ENCODE results near the gene SGSH.

SGSH gene

DNA sequence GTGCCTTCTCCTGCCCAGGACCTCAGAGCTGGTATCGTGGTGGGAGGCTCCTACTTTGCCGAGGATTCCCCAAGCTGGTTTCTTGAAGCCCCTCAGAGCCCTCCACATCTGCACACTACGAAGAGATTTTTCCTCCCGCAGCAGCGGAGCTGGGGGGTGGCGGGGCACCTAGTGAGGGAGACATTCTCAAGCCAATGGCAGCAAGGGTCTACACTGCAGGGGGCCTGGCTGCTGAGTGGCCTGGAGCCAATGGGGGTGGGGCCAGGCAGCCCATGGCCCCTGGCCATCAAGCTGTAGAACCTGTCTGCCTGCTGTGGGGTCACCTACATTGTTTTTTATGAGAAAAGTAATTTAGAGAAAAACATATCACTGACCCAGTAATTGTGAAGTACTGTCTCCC, 5.1 kb upstream of the SGSH start:
- no peak for DNase-seq

DNA sequence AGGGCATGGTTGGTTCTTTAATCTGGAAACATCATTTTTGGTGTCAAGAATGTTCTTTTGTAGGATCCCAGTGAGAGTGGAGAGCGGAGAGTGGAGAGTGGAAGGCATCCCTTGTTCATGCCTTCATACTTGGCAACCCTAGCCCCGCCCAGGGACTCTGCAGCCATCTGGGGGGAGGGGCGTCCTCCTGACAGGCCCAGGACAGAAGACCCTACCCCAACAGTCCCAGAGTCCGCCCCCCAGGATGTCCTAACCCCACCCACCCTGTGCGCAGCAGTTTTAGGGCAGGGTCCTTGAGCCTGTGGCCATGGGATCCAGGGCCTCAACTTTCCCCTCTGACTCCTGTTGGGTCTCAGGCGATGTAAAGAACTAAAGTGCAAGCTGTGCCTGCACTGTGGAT, 4.5 kb upstream of the SGSH start:
- DNase-seq: no peak

DNA sequence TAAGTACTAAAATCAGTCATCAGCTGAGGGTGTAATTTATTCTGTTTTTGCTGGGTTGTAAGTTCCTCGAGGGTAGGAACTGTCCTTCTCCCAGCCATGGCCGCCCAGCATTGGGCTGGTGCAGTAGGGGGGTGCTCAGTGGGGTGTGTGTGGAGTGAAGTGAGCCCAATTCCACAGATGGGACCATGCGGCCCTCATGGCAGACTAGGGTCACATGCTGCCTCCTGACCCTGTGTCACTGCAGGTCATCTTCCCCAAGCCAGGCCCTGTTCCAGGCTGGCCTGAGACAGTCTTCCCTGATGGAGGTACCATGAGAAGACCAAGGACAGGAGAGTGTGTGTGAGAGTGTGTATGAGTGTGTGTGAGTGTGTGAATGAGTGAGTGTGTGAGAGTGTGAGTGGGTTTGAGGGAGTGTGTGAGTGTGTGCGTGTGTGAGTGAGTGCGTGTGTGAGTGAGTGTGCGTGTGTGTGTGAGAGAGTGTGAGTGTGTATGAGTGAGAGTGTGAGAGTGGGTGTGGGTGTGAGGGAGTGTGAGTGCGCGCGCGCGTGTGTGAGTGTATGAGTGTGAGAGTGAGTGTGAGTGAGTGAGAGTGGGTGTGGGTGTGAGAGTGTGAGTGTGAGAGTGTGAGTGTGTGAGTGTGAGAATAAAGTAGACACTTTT, 3.8 kb upstream of the SGSH start:
- DNase-seq: no peak

DNA sequence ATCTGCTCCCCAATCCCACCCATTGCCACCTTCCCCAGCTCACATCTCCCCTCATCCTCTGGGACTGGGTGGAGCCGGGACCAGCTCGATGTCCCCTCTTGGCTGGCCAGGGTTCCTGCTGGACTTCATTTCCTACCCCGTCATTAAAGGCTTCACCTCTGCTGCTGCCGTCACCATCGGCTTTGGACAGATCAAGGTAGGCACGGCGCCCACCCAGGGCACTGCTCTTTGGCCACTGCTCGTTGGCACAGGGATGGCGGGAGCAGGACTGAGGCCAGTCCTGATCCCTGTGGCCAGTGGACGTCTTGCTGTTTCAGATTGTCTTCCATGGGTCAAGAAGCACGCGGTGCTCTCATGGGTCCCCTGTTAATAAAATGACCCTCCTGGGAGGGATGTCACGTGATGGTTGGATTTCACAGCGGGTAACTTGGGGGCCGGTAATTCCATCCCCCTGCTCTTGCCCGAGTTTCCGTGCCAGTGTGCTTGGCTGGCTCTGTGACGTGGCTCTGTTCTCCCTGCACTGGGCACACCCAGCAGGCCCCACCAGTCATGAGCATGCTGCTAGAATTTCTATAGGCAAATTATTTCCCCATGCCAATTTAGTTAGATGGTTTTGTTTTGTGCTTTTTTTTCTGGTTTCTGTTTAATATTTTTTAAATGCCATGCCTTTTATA, 3.1 kb upstream of the SGSH start:
- DNase-seq: no peak

DNA sequence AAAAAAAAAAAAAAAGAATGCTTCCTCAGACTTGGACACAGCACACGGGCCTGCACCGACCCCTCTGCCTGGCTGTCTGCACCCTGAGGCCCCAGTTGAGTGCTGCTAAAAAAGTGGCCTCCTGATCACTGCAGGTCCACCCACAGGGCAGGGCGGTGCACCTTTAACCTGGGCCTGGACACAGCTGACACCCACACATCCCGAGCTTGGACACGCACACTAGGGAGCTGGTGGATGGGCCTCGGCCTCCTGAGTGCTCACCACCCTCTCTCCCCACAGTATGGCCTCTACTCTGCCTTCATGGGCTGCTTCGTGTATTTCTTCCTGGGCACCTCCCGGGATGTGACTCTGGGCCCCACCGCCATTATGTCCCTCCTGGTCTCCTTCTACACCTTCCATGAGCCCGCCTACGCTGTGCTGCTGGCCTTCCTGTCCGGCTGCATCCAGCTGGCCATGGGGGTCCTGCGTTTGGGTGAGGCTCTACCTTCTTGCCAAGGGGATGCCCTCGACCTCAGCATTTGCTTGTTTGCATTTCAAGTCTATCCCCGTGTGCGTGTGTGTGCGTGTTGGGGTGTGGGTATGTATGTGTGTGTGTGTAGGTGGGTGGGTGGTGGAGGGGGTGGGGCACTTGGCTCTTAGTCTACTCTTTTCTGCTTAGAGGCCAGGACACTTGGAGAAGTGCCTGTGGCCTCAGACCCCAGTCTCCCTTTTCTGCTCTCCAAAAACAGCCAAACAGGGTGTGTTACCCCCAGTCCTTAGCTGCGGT, 2.4 kb upstream of the SGSH start:
- DNase-seq: no peak

DNA sequence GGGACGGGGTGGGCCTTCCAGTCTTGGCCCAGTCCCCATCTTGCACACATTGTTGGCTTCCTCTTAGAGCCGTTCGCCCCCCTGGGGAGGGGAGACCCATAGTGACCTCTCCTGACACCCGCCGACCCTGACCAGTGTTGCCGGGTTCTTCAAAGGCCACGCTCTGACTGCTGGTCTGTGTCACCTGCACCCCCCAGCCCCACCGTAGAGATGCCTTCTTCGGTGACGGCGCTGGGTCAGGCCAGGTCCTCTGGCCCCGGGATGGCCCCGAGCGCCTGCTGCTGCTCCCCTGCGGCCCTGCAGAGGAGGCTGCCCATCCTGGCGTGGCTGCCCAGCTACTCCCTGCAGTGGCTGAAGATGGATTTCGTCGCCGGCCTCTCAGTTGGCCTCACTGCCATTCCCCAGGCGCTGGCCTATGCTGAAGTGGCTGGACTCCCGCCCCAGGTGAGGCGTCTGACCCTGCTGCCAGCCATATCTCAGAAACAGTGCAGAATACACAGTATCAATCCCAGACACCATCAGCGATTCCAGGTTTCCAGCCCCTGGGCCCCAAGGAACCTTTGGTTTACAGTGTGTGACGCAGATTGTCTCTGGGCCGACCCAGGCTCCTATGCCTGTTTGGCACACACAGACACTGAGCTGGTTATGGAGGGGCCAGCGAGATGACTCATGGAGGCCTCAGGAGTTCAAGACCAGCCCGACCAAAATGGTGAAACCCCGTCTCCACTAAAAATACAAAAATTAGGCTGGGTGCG, 1.4 kb upstream of the SGSH start:
- no peak for DNase-seq

DNA sequence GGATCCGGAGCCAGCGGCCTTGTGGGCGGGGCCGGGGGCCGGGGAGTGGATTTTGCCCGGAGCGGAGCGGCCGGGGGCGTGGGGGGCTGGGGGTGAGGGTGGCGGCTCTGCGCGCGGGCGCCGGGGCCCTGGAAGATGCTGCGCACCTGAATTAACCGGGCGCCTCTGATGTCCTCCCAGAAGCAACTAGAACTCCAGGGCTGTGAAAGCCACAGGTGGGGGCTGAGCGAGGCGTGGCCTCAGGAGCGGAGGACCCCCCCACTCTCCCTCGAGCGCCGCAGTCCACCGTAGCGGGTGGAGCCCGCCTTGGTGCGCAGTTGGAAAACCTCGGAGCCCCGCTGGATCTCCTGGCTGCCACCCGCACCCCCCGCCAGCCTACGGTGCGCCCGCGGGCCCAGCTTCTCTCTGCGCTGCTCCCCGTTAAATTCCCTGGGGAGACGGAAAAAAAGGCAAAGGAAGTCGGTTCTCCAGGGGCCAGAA, 643 bp upstream of the SGSH start:
- DNase-seq: no peak

DNA sequence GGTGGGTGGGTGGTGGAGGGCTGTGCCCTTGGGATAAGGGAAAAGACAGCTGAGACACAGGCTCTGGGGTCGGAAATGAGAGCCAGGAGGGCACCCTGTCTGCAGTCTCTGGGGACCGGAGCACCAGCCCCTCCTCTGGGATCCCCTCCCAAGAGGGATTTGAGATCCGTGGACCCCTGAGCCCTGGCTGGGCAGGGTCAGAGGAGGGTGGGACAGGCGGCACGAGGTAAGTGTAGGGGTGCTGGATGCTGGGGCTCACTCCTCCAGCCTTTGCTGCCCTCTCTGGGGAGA, 425 bp downstream of the SGSH start:
- DNase-seq: no peak

DNA sequence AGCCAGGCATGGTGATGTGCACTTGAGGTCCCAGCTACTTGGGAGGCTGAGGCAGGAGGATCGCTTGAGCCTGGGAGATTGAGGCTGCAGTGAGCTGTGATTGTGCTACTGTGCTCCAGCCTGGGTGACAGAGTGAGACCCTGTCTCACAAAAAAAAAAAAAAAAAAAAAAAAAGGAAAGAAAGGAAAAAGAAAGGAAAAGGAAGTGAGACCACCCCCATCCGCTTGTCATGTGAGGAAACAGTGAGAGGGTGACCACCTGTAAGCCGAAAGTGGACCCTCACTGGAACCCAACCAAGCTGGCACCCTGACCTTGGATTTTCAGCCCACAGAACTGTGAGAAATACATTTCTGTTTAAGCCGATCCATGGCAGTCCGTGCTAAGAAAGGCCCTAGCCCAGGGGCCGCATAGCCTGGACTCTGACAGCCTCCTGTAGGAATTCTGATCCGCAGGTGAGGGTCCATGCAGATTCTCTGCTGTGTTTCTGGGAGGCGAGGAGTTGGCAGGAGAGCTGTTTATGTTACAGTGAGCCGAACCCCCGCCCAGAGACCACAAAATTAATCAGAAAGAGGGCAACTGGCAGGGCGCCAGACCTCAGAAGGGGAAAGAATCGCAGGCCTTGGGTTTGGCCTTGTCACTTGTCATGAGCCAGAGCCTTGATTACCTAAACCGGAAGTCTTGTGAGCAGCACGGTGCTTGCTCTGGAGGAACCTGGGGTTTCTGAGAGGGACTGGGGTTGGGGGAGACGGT, 945 bp downstream of the SGSH start:
- peak; percentile 88 for DNase-seq

DNA sequence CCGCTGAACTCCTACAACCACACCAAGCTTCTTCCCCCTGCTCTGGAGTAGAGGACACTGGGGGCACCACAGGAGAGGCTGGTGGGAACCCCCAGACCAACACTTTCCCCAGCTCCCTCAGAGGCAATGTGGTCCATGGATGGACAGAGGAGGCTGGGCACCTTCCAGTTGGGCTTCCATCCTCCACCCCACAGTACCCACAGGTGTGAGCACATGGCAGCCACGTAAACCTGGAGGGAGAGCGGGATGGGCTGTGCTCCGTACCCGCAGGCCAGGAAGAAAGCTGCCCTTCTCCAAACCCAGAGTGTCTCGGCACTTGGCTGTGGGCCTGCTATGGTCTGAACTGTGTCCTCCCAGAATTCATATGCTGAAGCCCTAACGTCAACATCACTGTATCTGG, 1.7 kb downstream of the SGSH start:
- no peak for DNase-seq

DNA sequence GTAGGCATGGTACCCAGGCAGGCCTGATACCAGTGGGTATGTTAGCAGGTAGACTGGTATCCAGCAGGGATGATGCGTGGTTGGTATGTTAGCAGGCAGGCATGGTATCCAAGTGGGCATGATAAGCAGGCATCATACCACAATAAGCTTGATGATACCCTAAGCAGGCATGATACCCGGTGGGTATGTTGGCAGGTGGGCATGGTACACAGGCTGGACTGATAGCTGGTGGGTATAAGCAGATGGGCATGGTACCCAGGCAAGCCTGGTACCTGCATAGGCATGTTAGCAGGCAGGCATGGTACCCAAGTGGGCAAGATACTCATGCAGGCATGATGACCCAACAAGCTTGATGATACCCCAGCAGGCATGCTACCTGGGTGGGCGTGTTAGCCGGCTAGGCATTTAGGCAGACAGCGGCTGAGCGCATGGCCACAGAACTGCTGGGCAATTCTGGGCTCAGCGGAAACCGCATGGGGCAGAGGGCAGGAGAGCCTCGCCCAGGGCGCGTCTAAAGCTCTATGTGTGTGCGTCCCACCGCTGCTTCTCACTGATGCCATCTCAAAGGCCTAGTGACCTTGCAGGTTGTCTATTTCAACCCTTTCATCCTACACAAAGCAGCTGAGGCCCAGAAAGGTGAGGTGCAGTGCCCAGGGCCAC, 2.3 kb downstream of the SGSH start:
- DNase-seq: no peak

DNA sequence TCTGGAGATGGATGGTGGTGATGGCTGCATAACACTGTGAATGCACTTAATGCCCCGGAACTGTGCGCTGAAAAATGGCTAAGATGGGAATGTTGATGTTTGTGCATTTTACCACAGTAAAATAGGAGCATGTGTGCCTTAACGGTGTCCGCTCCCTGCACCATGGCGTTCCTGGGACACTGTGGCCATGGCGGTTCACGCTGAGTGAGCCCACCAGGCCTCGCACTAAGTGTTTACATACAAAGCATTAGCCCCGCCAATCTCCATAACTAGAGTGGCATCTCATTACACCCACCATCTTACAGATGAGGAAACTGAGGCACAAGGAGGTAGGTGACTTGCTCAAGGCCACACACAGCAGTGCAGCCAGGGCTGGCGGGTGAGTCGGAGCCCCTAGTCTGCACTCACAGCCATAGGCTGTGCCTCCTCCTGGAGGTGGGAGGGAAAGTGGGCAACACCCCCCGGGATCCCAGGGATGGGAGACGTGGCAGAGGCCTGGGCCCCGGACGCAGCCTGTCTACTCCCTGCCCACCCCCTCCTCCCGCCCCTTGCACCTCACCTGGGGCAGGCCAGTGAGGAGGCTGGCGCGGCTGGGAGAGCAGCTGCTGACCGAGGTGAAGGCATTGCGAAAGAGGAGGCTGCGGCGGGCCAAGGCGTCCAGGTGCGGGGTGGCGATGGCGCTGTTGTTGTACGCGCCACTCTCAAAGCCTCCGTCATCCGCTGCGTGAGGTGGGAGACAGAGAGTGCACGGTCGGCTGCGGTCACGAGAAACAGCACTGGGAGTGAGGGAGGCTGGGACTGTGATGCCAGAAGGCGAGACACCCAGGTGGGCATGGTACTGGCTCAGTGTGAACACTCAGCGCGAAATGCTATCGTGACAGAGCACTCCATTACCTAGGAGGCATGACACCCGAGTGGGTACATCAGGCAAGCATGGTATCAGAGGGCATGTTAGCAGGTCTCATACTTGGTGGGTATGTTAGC, 3.4 kb downstream of the SGSH start:
- no peak for DNase-seq

DNA sequence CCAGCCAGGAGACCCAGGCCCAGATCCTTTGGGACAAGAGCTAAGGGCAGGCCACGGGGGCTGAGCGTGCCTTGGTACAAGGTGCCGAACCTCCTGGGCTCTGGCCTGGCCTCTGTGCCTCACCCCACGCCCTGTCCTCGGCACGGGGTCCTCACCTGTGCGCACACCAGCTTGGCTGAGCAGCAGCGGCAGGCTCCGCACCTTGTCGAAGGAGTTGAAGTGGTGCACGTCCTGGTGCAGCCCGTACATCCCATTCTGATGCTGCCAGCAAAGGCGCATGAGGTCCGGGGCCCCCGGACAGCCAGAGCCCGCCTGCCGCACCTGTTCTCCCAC, 5.3 kb downstream of the SGSH start:
- no peak for DNase-seq

DNA sequence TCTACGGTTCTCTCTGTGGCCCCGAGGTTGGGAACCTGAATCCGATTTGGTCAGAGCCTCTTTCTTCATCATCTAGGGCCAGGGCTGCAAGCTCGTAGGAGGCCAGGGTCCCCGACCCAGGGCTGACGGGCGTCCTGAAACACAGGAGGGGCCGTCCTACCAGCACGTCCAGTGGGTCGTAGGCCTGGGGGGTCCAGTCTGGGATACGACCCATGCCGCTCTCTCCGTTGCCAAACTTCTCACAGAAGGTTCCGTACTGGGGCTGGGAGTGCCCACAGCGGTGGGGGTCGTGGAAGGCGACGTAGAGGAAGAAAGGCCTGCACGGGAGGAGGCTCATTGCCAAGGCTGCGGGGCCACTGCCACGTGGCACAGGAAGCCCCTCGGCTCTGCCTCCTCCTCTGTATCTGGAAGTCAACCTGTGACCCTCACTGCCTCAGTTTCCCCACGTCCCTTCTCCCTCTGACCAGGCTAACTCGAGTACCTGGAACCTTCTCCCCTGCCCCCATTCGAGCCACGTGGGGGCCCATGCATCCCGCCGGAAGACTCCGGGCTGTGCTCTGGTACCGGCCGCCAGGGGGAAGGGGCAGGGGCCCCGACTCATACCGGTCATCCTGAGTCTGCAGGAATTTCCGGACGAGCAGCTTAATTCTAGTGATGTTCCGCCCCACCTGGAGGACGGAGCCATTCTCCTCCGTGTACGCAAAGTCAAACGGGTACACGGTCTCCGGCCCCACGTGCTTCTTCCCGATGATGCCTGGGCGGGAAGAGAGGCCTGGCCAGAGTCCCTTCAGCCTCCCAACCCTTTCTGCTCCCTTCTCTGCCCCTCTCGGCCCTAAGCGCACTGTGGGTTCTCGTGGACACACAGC, 5.9 kb downstream of the SGSH start:
- DNase-seq: no peak

DNA sequence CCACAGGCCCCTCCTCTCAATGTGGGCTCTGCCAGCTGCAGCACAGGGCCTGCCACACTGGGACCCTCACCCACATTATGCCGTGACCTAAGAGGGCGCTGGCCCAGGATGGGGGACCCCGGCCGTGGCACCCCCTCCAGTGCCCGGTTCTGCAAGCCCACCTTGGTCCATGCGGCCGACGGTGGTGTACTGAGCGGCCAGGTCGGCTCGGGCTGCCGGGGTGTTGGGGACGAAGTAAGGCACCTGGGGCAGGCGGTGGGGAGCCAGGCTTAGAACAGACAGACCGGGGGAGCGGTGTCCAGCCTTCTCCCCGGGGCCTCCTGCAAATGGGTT, 6.5 kb downstream of the SGSH start:
- DNase-seq: no peak

DNA sequence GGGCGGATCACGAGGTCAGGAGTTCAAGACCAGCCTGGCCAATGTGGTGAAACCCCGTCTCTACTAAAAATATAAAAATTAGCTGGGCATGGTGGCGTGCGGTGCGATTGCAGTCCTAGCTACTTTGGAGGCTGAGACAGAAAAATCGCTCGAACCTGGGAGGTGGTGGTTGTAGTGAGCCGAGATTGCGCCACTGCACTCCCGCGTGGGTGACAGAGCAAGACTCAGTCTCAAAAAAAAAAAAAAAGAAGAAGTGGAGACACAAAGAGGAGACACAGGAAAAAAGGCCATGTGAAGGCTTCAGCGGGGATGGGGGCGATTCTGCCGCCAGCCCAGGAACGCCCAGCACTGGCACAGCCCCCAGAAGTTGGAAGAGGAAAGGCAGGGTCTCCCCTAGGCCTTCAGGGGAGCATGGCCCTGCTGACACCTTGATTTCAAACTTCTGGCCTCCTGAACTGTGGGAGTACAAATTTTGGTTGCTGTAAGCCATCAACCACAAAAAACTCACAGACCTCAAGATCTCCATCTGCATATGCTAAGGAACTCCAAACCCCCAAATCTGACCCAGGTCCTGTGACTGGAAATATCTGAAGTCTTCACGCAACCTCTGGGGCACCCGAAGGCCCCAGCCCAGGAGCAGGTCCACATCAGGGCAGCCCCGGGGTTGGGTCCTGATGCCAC, 7.0 kb downstream of the SGSH start:
- DNase-seq: no peak

DNA sequence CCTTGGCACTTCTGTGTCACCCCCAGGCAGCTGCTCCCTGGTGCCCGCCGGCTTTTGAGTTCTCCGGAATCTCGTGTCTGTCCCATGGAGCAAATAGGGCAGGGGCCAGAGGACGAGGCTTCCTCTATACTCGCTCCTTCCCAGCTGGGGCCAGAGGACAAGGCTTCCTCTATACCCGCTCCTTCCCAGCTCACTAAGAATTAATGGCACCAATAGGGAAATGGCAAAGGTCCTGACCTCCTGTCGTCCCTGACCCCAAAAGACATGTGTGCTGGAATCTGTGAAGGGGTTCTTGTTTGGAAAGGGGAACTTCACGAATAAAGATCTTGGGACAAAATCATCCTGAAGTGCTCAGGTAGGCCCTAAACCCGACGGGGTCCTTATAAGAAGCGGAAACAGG, 7.6 kb downstream of the SGSH start:
- DNase-seq: no peak

DNA sequence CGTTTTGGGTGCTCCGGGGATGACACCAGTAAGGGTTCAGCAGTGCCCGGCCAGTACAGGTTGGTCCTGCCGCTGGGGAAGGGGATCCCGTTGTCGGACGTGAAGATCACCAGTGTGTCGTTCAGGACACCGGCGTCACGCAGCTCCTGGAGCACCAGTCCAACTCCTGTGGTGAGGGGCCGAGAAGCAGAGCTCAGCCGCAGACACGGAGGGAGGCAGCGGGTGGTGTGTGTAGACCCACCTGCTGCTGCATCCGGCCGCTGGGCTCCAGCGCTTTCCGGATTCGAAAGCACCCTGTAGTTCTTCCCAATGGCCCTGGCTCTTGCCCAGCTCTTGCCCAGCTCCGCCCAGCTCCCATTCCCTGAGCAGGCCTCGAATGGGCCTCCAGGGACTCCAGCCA, 8.0 kb downstream of the SGSH start:
- no peak for DNase-seq

DNA sequence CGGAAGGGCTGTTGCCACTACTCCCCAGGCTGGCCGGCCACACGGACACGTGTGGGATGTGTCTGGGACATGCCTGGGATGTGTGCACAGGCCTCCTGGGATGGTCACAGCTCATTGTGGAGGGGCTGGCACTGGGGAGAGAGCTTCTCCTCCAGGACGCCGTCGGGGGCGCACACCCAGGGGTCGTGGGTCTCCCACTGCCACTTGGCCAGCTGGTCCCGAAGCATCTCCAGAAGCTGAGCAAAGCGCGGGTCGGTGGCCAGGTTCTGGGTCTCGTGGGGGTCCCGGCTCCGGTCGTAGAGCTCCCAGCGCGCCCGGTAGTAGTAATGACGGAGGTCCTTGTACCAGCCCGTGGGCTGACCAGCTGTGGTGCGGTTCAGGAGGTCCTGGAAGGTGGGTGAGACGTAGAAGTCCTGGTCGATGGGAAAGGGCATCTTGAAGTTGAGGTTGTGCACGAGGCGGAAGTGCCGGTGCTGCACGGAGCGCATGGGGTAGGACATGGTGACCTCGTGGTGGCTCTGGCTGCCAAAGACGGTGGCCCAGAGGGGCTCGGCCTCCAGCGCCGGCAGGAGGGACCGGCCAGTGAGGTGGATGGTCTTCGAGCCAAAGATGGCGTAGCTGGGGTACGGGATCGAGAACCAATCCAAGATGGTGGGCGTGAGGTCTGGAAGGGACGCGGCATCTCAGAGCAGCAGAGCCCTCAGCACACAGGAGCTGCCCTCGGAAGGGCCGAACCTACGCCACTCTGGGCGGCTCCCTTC, 9.6 kb downstream of the SGSH start:
- DNase-seq: no peak
